GM12878 (cell line): ENCODE data around the gene TIPARP. TPM values are rescaled to one million over a fixed set of nuclear protein-coding genes. Genes with fewer than 3 reads are reported as not detected.
A peak's percentile ranks its signal among the peaks of the same experiment; 100 is the strongest.

Experiments used
- ATAC-seq: fragments of 200-7000 bp; cut with Tn5 transposase; 3 replicates; pipeline ENCODE4 v1.9.1; 2020; ENCODE audit warnings: mild to moderate bottlenecking, moderate library complexity
- BruUV-seq: library from RNA; stranded (reverse); fragments of 400-500 nt; replicated peaks from 2 replicates; lab custom pipeline; 2021; lab: Mats Ljungman, UMichigan
- CTCF ChIA-PET: fragments of 300-600 bp; sonication (Branson Sonifier 250); formaldehyde crosslinking; extraction: SDS; loops from one replicate; lab custom pipeline; 2021; ENCODE audit warnings: inconsistent platforms; lab: Yijun Ruan, JAX
- POLR2A ChIA-PET: fragments of 350-600 bp; formaldehyde crosslinking; extraction: SDS; loops from one replicate; lab custom pipeline; 2021; ENCODE audit warnings: inconsistent platforms; lab: Charles Lee
- RAD21 ChIA-PET: fragments of 300-600 bp; sonication (Branson Sonifier 250); formaldehyde crosslinking; loops from one replicate; lab custom pipeline; 2023; ENCODE audit warnings: antibody characterized with exemption; ENCODE audit not compliant: unreplicated experiment; lab: Charles Lee
- SMC1A ChIA-PET: fragments of 300-600 bp; sonication (Branson Sonifier 250); formaldehyde crosslinking; loops from one replicate; lab custom pipeline; 2023; ENCODE audit not compliant: unreplicated experiment, uncharacterized antibody; lab: Charles Lee
- DNase-seq: peaks from one replicate; pipeline ENCODE4 v3.0.0-alpha.2; 2011; ENCODE audit warnings: low read depth, low spot score
- FAIRE-seq: peaks from 3 replicates; lab custom pipeline; 2011; peaks lifted over from hg19 to GRCh38; lab: Jason Lieb, UNC
- H2AFZ ChIP-seq: 2 replicates; pipeline ENCODE4 v1.6.0; 2011; ENCODE audit warnings: low read depth, low read length, control low read depth; ENCODE audit not compliant: control insufficient read depth
- H3K27ac ChIP-seq: 2 replicates; pipeline ENCODE4 v1.5.1; 2011; ENCODE audit warnings: control low read depth; ENCODE audit not compliant: control insufficient read depth, insufficient read depth
- H3K27me3 ChIP-seq, 2 experiments: replicated peaks in 1 of 2; 2 replicates each; pipeline versions ENCODE4 v1.6.0 to v1.6.1; 2011; ENCODE audit warnings: low read length in 1 of 2; ENCODE audit not compliant: control insufficient read depth in 2 of 2, insufficient read depth in 2 of 2
- H3K36me3 ChIP-seq, 2 experiments: 2 replicates each; pipeline ENCODE4 v1.5.1; 2011; ENCODE audit warnings: low read length in 1 of 2; ENCODE audit not compliant: control insufficient read depth in 2 of 2, insufficient read depth in 2 of 2
- H3K4me1 ChIP-seq: 2 replicates; pipeline ENCODE4 v1.6.1; 2011; ENCODE audit warnings: mild to moderate bottlenecking, low read length, moderate library complexity, mixed read lengths; ENCODE audit not compliant: control insufficient read depth, insufficient read depth
- H3K4me2 ChIP-seq: 2 replicates; pipeline ENCODE4 v1.6.0; 2011; ENCODE audit warnings: control low read depth; ENCODE audit not compliant: control insufficient read depth, insufficient read depth
- H3K4me3 ChIP-seq: fragments of 200-600 bp; sonication (generic); 2 replicates; pipeline ENCODE4 v1.5.1; 2016
- H3K79me2 ChIP-seq: 2 replicates; pipeline ENCODE4 v1.6.0; 2011; ENCODE audit warnings: low read length; ENCODE audit not compliant: control insufficient read depth, insufficient read depth
- H3K9ac ChIP-seq: 2 replicates; pipeline ENCODE4 v1.8.0; 2011; ENCODE audit warnings: low read length, control low read depth, mixed read lengths; ENCODE audit not compliant: control insufficient read depth, insufficient read depth
- H3K9me3 ChIP-seq: replicated peaks from 3 replicates; pipeline ENCODE4 v1.5.1; 2011; ENCODE audit warnings: mild to moderate bottlenecking, low read length; ENCODE audit not compliant: control insufficient read depth, insufficient read depth
- H4K20me1 ChIP-seq: 2 replicates; pipeline ENCODE4 v1.6.0; 2011; ENCODE audit not compliant: control insufficient read depth, insufficient read depth
- JUNB ChIP-seq: IDR thresholded peaks from 2 replicates; pipeline ENCODE4 v1.6.1; 2016; ENCODE audit warnings: antibody characterized with exemption, mild to moderate bottlenecking
- STAT3 ChIP-seq: IDR thresholded peaks from 2 replicates; pipeline ENCODE4 v1.6.1; 2011; ENCODE audit warnings: low read depth, low read length, improper control_type of control experiment
- ZBTB11 ChIP-seq: fragments of 450-650 bp; formaldehyde crosslinking; IDR thresholded peaks from 2 replicates; pipeline ENCODE4 v1.5.0; 2022; ENCODE audit warnings: mild to moderate bottlenecking, missing genetic modification characterization
- WGBS: methylation state at CpG from one replicate; pipeline ENCODE4 v1.1.6; 2016; ENCODE audit warnings: low lambda C conversion rate; ENCODE audit not compliant: insufficient replicate concordance, insufficient coverage; ENCODE audit errors: missing lambda C conversion rate; 5-methylcytosine and 5-hydroxymethylcytosine counted together
- in situ Hi-C: fragments of 300-500 bp; cut with MboI; formaldehyde crosslinking; loops from 9 replicates; pipeline ENCODE4 v1.14.3; 2018; ENCODE audit warnings: mixed read lengths
- intact Hi-C: fragments of 100-400 bp; cut with micrococcal nuclease; formaldehyde crosslinking; loops from one replicate; pipeline ENCODE4 v1.14.2; 2022; ENCODE audit not compliant: unreplicated experiment
- polyA plus RNA-seq, 11 experiments: library from polyadenylated mRNA; depleted of rRNA in 4 of 11; unstranded in 6 of 11; stranded (reverse) in 5 of 11; fragments of >200 nt; fragmentation: Nextera tagmentation in 4 of 11; fragmentation: Illumina TruSeq in 1 of 11; extraction: Ambion mirVana in 4 of 11; extraction: Trizol in 1 of 11; gene quantifications; 1 replicate in 1 of 11; 2 replicates in 10 of 11; pipeline versions ENCODE4 v1.2.1 to v1.2.3, GENCODE V29; 2011 to 2016; ENCODE audit warnings: inconsistent platforms in 2 of 11, missing spikeins in 2 of 11, low read depth in 1 of 11
- total RNA-seq, 4 experiments: library from RNA; depleted of rRNA in 3 of 4; stranded (reverse); fragments of >200 nt in 3 of 4; fragmentation: Illumina TruSeq in 1 of 4; extraction: Trizol in 1 of 4; gene quantifications; 2 replicates each; pipeline versions ENCODE4 v1.2.1 to v1.2.3, GENCODE V29; 2013 to 2021

Gene TIPARP
- total and polyA plus RNA-seq, 10 of the 15 experiments (the other 5 are each of a cell fraction or from before 2014, with no cell fraction given): 3.2 to 21.5 (median 12.0) TPM

- peaks cover 26% of the 10 kb centered on the region for H3K4me1 ChIP-seq
- in situ Hi-C loops: no loop called here
- ChIA-PET RAD21 (interaction anchor here (1.0 to 4.5 kb wide), 13 partner anchors 12 to 88 kb away, joined by 3 to 31 read pairs (median 4); partner anchors contain the start of gene SSR3), POLR2A (interaction anchor here (1.1 to 4.8 kb wide), 7 partner anchors 12 to 88 kb away, joined by 3 to 28 read pairs (median 5); partner anchors contain the start of gene SSR3), CTCF (interaction anchor here (0.6 to 5.7 kb wide), 7 partner anchors 13 to 89 kb away, joined by 3 to 40 read pairs (median 4); no protein-coding TSS in a partner anchor), SMC1A (interaction anchor here (0.6 to 4.2 kb wide), 20 partner anchors 8 to 446 kb away, joined by 3 to 46 read pairs (median 4); partner anchors contain the start of gene SSR3)
- no peaks in the 10 kb centered on the region for H3K79me2 ChIP-seq
- H3K27ac ChIP-seq: peak overlapping the region; percentile 67
- H3K4me3 ChIP-seq: peak overlapping the region; percentile 8; the same call in 1 of the 2 replicates
- no peak for TF ChIP-seq JUNB
- TF ChIP-seq STAT3: no peak
- TF ChIP-seq ZBTB11 (CRISPR knock-in tag): no peak
- intact Hi-C loops: no loop called here
- ATAC-seq (peak; percentile 46), FAIRE-seq (no peak), DNase-seq (no peak)
- H3K27me3 ChIP-seq: no peaks in the 10 kb centered on the region
- H4K20me1 ChIP-seq: no peaks in the 10 kb centered on the region
- WGBS: 64% methylated on average over 8 of the region's 8 CpGs
- peak overlapping the region; percentile 10; the same call in 1 of the 2 replicates for H3K9ac ChIP-seq
- H3K9me3 ChIP-seq: peaks cover 6% of the 10 kb centered on the region; the same call in 1 of the 3 replicates
- H2AFZ ChIP-seq: peak overlapping the region; percentile 80
- no peaks in the 10 kb centered on the region for H3K36me3 ChIP-seq
- no TSS peak for BruUV-seq
- peak overlapping the region; percentile 85 for H3K4me2 ChIP-seq
Observed at GRCh38 chr3:156642750-156643728, 31.4 kb upstream of the TIPARP start.
